Panc1 (cell line): Measurements from ENCODE around the gene DHX8.
"Not testable (repeated sequence)": the region's sequence is repeated elsewhere in the genome, so short reads cannot be mapped to it uniquely, and the experiment has no call there.

Experiments used
- POLR2AphosphoS5 ChIP-seq: IDR thresholded peaks from 2 replicates; pipeline ENCODE4 v1.6.1; 2012; ENCODE audit warnings: mild to moderate bottlenecking, low read depth, low read length, moderate library complexity
- SIN3A ChIP-seq: IDR thresholded peaks from 2 replicates; pipeline ENCODE4 v1.6.1; 2012; ENCODE audit warnings: low read depth, mild to moderate bottlenecking, low read length, moderate library complexity, borderline replicate concordance; ENCODE audit not compliant: insufficient read depth
- TF ChIP-seq, protein P1 (sequence below): fragments of 450-650 bp; IDR thresholded peaks from 2 replicates; pipeline ENCODE4 v1.5.1; 2017; ENCODE audit warnings: mild to moderate bottlenecking

DNA sequence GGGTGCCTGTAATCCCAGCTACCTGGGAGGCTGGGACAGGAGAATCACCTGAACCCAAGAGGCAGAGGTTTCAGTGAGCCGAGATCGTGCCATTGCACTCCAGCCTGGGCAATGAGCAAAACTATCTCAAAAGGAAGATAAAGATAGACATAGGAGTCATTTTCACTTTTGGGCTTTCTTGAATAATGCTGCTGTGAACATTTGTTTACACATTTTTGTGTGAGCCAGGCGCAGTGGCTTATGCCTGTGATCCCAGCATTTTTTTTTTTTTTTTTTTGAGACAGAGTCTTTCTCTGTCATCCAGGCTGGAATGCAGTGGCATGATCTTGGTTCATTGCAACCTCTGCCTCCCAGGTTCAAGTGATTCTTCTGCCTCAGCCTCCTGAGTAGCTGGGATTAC, 27.4 kb downstream of the DHX8 start:
- TF ChIP-seq, protein P1, sequence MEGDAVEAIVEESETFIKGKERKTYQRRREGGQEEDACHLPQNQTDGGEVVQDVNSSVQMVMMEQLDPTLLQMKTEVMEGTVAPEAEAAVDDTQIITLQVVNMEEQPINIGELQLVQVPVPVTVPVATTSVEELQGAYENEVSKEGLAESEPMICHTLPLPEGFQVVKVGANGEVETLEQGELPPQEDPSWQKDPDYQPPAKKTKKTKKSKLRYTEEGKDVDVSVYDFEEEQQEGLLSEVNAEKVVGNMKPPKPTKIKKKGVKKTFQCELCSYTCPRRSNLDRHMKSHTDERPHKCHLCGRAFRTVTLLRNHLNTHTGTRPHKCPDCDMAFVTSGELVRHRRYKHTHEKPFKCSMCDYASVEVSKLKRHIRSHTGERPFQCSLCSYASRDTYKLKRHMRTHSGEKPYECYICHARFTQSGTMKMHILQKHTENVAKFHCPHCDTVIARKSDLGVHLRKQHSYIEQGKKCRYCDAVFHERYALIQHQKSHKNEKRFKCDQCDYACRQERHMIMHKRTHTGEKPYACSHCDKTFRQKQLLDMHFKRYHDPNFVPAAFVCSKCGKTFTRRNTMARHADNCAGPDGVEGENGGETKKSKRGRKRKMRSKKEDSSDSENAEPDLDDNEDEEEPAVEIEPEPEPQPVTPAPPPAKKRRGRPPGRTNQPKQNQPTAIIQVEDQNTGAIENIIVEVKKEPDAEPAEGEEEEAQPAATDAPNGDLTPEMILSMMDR: not testable (repeated sequence)
- TF ChIP-seq POLR2AphosphoS5, SIN3A: not testable (repeated sequence)
